ENCODE results near the gene IGFBP7. TPM values are rescaled to one million over a fixed set of nuclear protein-coding genes. Genes with fewer than 3 reads are reported as not detected.
"Not testable (repeated sequence)": the region's sequence is repeated elsewhere in the genome, so short reads cannot be mapped to it uniquely, and the experiment has no call there.

The IGFBP7 gene
- total RNA-seq, 1 donor from 2014 or later: 1,471 TPM

GRCh38 chr4:57068237-57068981 is 41.8 kb downstream of the IGFBP7 start:
- TF ChIP-seq CTCF (conservative IDR thresholded peaks at IDR 0.05; ENCODE audit: low read depth, low read length): no peak
- H3K4me3 ChIP-seq (ENCODE audit: low read depth, low read length): no peak overlapping the region
- no peak for DNase-seq (ENCODE audit: low read depth)

GRCh38 chr4:57065730-57066482 is 44.3 kb downstream of the IGFBP7 start:
- no peak for TF ChIP-seq CTCF (conservative IDR thresholded peaks at IDR 0.05; ENCODE audit: low read depth, low read length)
- no peak overlapping the region for H3K4me3 ChIP-seq (ENCODE audit: low read depth, low read length)
- no peak for DNase-seq (ENCODE audit: low read depth)

- no peak for TF ChIP-seq CTCF (conservative IDR thresholded peaks at IDR 0.05; ENCODE audit: low read depth, low read length)
- H3K4me3 ChIP-seq (ENCODE audit: low read depth, low read length): no peak overlapping the region
- no peak for DNase-seq (ENCODE audit: low read depth)
These were observed 45.1 kb downstream of the IGFBP7 start for GRCh38 chr4:57064811-57065711.

- no peak for TF ChIP-seq CTCF (conservative IDR thresholded peaks at IDR 0.05; ENCODE audit: low read depth, low read length)
- no peak overlapping the region for H3K4me3 ChIP-seq (ENCODE audit: low read depth, low read length)
- DNase-seq (ENCODE audit: low read depth): no peak
These were observed 46.1 kb downstream of the IGFBP7 start for GRCh38 chr4:57064120-57064519.

GRCh38 chr4:57063518-57063917 is 46.7 kb downstream of the IGFBP7 start:
- no peak for DNase-seq (ENCODE audit: low read depth)
- H3K4me3 ChIP-seq (ENCODE audit: low read depth, low read length): no peak overlapping the region
- no peak for TF ChIP-seq CTCF (conservative IDR thresholded peaks at IDR 0.05; ENCODE audit: low read depth, low read length)

- no peak for TF ChIP-seq CTCF (conservative IDR thresholded peaks at IDR 0.05; ENCODE audit: low read depth, low read length)
- H3K4me3 ChIP-seq (ENCODE audit: low read depth, low read length): no peak overlapping the region
- DNase-seq (ENCODE audit: low read depth): no peak
These were observed 48.8 kb downstream of the IGFBP7 start for GRCh38 chr4:57061395-57061794.

GRCh38 chr4:57060717-57061067 is 49.5 kb downstream of the IGFBP7 start:
- DNase-seq (ENCODE audit: low read depth); H3K4me3 ChIP-seq (ENCODE audit: low read depth, low read length): not testable (repeated sequence)

All from epithelial cell of proximal tubule (primary cell).